Neuronal stem cell (in vitro differentiated cells): Measurements from ENCODE around the gene GRIA4.

Experiments
- DNase-seq: peaks from one replicate; pipeline ENCODE4 v3.0.0-alpha.2; 2013; ENCODE audit warnings: low spot score
- H2AFZ ChIP-seq: one replicate; pipeline ENCODE4 v1.6.1; 2013; ENCODE audit warnings: mild to moderate bottlenecking, low read length, inconsistent platforms
- H2AK5ac ChIP-seq: 2 replicates; pipeline ENCODE4 v1.6.1; 2013; ENCODE audit warnings: low read depth, mild to moderate bottlenecking, inconsistent platforms, low read length, moderate library complexity, mixed read lengths
- H2BK120ac ChIP-seq: 2 replicates; pipeline ENCODE4 v1.6.1; 2013; ENCODE audit warnings: low read depth, mild to moderate bottlenecking, inconsistent platforms, low read length, moderate library complexity, mixed read lengths
- H2BK12ac ChIP-seq: one replicate; pipeline ENCODE4 v1.6.1; 2013; ENCODE audit warnings: low read length, inconsistent platforms
- H2BK15ac ChIP-seq: 2 replicates; pipeline ENCODE4 v1.6.1; 2013; ENCODE audit warnings: mild to moderate bottlenecking, low read length, inconsistent platforms, mixed read lengths
- H2BK5ac ChIP-seq: one replicate; pipeline ENCODE4 v1.6.1; 2013; ENCODE audit warnings: inconsistent platforms, mild to moderate bottlenecking, low read length, moderate library complexity
- H3K14ac ChIP-seq: one replicate; pipeline ENCODE4 v1.6.1; 2013; ENCODE audit warnings: low read length, inconsistent platforms
- H3K18ac ChIP-seq: 2 replicates; pipeline ENCODE4 v1.6.1; 2013; ENCODE audit warnings: low read length, inconsistent platforms
- H3K23ac ChIP-seq: 2 replicates; pipeline ENCODE4 v1.6.1; 2013; ENCODE audit warnings: low read depth, mild to moderate bottlenecking, mixed read lengths, low read length, inconsistent platforms; ENCODE audit not compliant: poor library complexity
- H3K27ac ChIP-seq: replicated peaks from 3 replicates; pipeline ENCODE4 v1.5.1; 2013; ENCODE audit warnings: low read length, inconsistent platforms
- H3K27me3 ChIP-seq, 3 experiments: 2 replicates each; pipeline ENCODE4 v1.6.1; 2013; ENCODE audit warnings: low read length in 3 of 3, mild to moderate bottlenecking in 2 of 3, inconsistent platforms in 1 of 3, low read depth in 1 of 3, mixed read lengths in 1 of 3, moderate library complexity in 1 of 3; ENCODE audit not compliant: control insufficient read depth in 3 of 3, insufficient read depth in 3 of 3
- H3K36me3 ChIP-seq, 2 donors: replicated peaks in 1 of 2; 2 replicates each; pipeline ENCODE4 v1.6.1; 2013; ENCODE audit warnings: low read length in 2 of 2; ENCODE audit not compliant: control insufficient read depth in 2 of 2, insufficient read depth in 2 of 2
- H3K4ac ChIP-seq: 2 replicates; pipeline ENCODE4 v1.6.1; 2013; ENCODE audit warnings: inconsistent platforms, mild to moderate bottlenecking, low read length, moderate library complexity
- H3K4me1 ChIP-seq, 2 donors: 1 replicate in 1 of 2; 2 replicates in 1 of 2; pipeline ENCODE4 v1.6.1; 2013; ENCODE audit warnings: low read length in 2 of 2, low read depth in 1 of 2; ENCODE audit not compliant: control insufficient read depth in 2 of 2, insufficient read depth in 1 of 2
- H3K4me2 ChIP-seq: one replicate; pipeline ENCODE4 v1.6.1; 2013; ENCODE audit warnings: mild to moderate bottlenecking, low read length, inconsistent platforms; ENCODE audit not compliant: insufficient read depth, poor library complexity, severe bottlenecking
- H3K4me3 ChIP-seq, 2 donors: 2 replicates each; pipeline ENCODE4 v1.5.1; 2013; ENCODE audit warnings: low read length in 2 of 2, mild to moderate bottlenecking in 2 of 2, inconsistent platforms in 1 of 2, moderate library complexity in 1 of 2
- H3K79me1 ChIP-seq: one replicate; pipeline ENCODE4 v1.6.1; 2013; ENCODE audit warnings: low read depth, mild to moderate bottlenecking, inconsistent platforms, low read length, moderate library complexity
- H3K9ac ChIP-seq: one replicate; pipeline ENCODE4 v1.6.1; 2013; ENCODE audit warnings: mild to moderate bottlenecking, low read depth, low read length, inconsistent platforms; ENCODE audit not compliant: poor library complexity
- H3K9me3 ChIP-seq, 2 donors: replicated peaks in 1 of 2; 2 replicates each; pipeline versions ENCODE3 to v1.6.1; 2013; ENCODE audit warnings: low read length in 2 of 2, mild to moderate bottlenecking in 2 of 2, inconsistent platforms in 1 of 2, low read depth in 1 of 2, mixed read lengths in 1 of 2, moderate library complexity in 1 of 2; ENCODE audit not compliant: control insufficient read depth in 2 of 2, insufficient read depth in 1 of 2
- H4K8ac ChIP-seq: one replicate; pipeline ENCODE4 v1.6.1; 2013; ENCODE audit warnings: low read depth, mild to moderate bottlenecking, inconsistent platforms, low read length, moderate library complexity
- H4K91ac ChIP-seq: one replicate; pipeline ENCODE4 v1.6.1; 2013; ENCODE audit warnings: low read length, low read depth, mild to moderate bottlenecking, inconsistent platforms; ENCODE audit not compliant: poor library complexity
- WGBS, 2 donors: extraction: QIAGEN DNeasy Blood & Tissue Kit; methylation state at CpG; one replicate each; pipeline ENCODE4 v1.1.7; 2013; ENCODE audit warnings: missing lambda C conversion rate in 2 of 2, mixed read lengths in 1 of 2; ENCODE audit not compliant: insufficient read length in 2 of 2, insufficient replicate concordance in 1 of 2; ENCODE audit errors: extremely low coverage in 2 of 2; 5-methylcytosine and 5-hydroxymethylcytosine counted together

The GRIA4 gene

DNA sequence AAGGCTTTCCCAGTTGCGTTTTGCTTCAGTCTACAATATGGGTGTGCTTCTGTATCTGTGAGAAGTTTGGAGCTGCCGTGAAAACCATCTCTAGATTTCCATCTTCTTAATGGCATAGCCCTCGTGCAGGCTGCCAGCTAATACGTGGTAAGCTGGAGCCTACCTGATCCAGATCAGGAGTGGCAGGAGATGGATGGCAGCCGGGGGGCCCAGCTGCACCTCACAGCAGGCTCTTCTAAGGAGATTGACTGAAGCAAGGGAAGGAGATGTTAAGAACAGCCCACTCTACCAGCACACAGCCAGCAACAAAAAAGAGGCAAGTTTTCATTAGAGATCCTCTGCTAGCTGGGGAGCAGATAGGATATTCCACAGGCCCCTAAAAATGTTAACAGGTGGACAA is 296.6 kb downstream of the GRIA4 start:
- Histone ChIP-seq H2AK5ac (no peak overlapping the region), H2BK12ac (no peak overlapping the region), H3K23ac (no peak overlapping the region), H3K4me1 (peaks cover 0 to 2% of the 10 kb centered on the region in 2 donors), H3K79me1 (no peaks in the 10 kb centered on the region), H3K4me2 (no peak overlapping the region), H3K27ac (no peak overlapping the region), H3K9me3 (no peaks in the 10 kb centered on the region), H3K14ac (no peak overlapping the region), H3K9ac (no peak overlapping the region), H4K91ac (no peak overlapping the region), H3K36me3 (no peaks in the 10 kb centered on the region), H2BK15ac (no peak overlapping the region), H2BK120ac (no peak overlapping the region), H3K18ac (no peak overlapping the region), H3K27me3 (no peaks in the 10 kb centered on the region), H3K4ac (no peak overlapping the region), H2BK5ac (no peak overlapping the region), H4K8ac (no peak overlapping the region), H3K4me3 (no peak overlapping the region), H2AFZ (no peak overlapping the region)
- DNase-seq: no peak
- no CpG with 5 or more reads among the region's 5 CpGs for WGBS, 2 donors

DNA sequence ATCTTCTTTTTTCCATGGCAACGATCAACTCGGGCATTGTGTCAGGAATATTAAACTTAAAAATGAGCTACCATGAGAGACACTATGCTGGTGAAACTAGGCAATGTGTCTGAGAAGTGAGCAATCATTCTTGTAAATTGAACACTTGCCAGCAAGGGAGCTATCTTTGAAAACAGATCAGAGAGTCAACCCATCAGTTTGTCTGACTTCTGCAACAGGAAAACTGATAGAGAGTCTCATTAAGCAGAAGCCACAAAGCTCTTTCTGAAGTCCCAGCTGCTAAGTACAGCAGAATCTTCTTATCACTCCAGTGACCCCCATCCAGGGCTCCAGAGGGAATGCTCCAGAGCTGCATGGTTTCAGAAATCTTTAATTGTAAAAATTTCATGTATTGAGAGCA is 297.4 kb downstream of the GRIA4 start:
- Histone ChIP-seq H2AK5ac (no peak overlapping the region), H2BK5ac (no peak overlapping the region), H2AFZ (no peak overlapping the region), H2BK120ac (no peak overlapping the region), H3K23ac (no peak overlapping the region), H3K27ac (no peak overlapping the region), H4K91ac (no peak overlapping the region), H3K27me3 (no peaks in the 10 kb centered on the region), H2BK15ac (no peak overlapping the region), H3K79me1 (no peaks in the 10 kb centered on the region), H3K9ac (no peak overlapping the region), H3K18ac (no peak overlapping the region), H3K36me3 (no peaks in the 10 kb centered on the region), H3K4me2 (no peak overlapping the region), H3K4me1 (peaks cover 0 to 2% of the 10 kb centered on the region in 2 donors), H3K14ac (no peak overlapping the region), H3K4me3 (no peak overlapping the region), H3K9me3 (no peaks in the 10 kb centered on the region), H2BK12ac (no peak overlapping the region), H4K8ac (no peak overlapping the region), H3K4ac (no peak overlapping the region)
- no CpG with 5 or more reads among the region's 2 CpGs for WGBS, 2 donors
- no peak for DNase-seq

GRCh38 chr11:105910095-105910715 is 300.3 kb downstream of the GRIA4 start:
- H3K23ac ChIP-seq: no peak overlapping the region
- no peak overlapping the region for H3K9ac ChIP-seq
- H3K4me3 ChIP-seq: no peak overlapping the region
- H4K91ac ChIP-seq: no peak overlapping the region
- no peak overlapping the region for H2BK5ac ChIP-seq
- no peaks in the 10 kb centered on the region for H3K27me3 ChIP-seq
- H3K14ac ChIP-seq: no peak overlapping the region
- no peak overlapping the region for H2BK15ac ChIP-seq
- H2AK5ac ChIP-seq: no peak overlapping the region
- H3K18ac ChIP-seq: no peak overlapping the region
- WGBS, 2 donors: no CpG with 5 or more reads among the region's 5 CpGs
- H3K36me3 ChIP-seq: no peaks in the 10 kb centered on the region
- no peak overlapping the region for H3K4me2 ChIP-seq
- H3K4me1 ChIP-seq: peaks cover 3 to 5% of the 10 kb centered on the region in 2 donors
- H2BK12ac ChIP-seq: no peak overlapping the region
- H2AFZ ChIP-seq: no peak overlapping the region
- no peak overlapping the region for H2BK120ac ChIP-seq
- no peak overlapping the region for H3K4ac ChIP-seq
- no peak overlapping the region for H4K8ac ChIP-seq
- no peak for DNase-seq
- H3K9me3 ChIP-seq: no peaks in the 10 kb centered on the region
- H3K79me1 ChIP-seq: no peaks in the 10 kb centered on the region
- H3K27ac ChIP-seq: no peak overlapping the region

DNA sequence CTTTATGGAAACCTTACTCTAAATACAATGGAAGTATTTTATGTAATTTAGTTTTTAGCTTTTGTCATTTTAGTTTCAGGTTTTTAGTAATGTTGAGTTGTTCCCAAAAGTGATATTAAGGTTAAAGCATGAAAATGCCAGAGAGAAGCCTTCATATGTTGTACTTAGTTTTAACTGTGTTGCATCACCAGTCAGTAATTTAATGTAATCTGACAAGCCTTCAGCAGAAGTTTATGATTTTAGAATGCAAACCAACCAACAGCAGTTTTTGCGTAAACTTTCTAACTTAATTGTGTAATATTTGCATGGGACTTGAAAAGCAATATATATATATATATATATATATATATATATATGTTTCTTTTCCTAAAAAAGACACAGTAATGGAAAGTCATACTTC is 301.6 kb downstream of the GRIA4 start:
- no peak overlapping the region for H3K23ac ChIP-seq
- H4K91ac ChIP-seq: no peak overlapping the region
- no peak overlapping the region for H3K4ac ChIP-seq
- H3K9ac ChIP-seq: no peak overlapping the region
- no peaks in the 10 kb centered on the region for H3K9me3 ChIP-seq
- H3K79me1 ChIP-seq: no peaks in the 10 kb centered on the region
- no peak overlapping the region for H3K4me2 ChIP-seq
- DNase-seq: no peak
- H3K4me3 ChIP-seq: no peak overlapping the region
- H3K4me1 ChIP-seq: peaks cover 3 to 5% of the 10 kb centered on the region in 2 donors
- no peak overlapping the region for H3K14ac ChIP-seq
- H2BK5ac ChIP-seq: no peak overlapping the region
- H2AFZ ChIP-seq: no peak overlapping the region
- no peak overlapping the region for H4K8ac ChIP-seq
- H3K27me3 ChIP-seq: no peaks in the 10 kb centered on the region
- no peak overlapping the region for H3K18ac ChIP-seq
- H2BK12ac ChIP-seq: no peak overlapping the region
- no peaks in the 10 kb centered on the region for H3K36me3 ChIP-seq
- WGBS, 2 donors: no CpG with 5 or more reads among the region's 1 CpG
- no peak overlapping the region for H2BK120ac ChIP-seq
- no peak overlapping the region for H2BK15ac ChIP-seq
- no peak overlapping the region for H3K27ac ChIP-seq
- H2AK5ac ChIP-seq: no peak overlapping the region
